ENCODE results near the gene THSD4.

DNA sequence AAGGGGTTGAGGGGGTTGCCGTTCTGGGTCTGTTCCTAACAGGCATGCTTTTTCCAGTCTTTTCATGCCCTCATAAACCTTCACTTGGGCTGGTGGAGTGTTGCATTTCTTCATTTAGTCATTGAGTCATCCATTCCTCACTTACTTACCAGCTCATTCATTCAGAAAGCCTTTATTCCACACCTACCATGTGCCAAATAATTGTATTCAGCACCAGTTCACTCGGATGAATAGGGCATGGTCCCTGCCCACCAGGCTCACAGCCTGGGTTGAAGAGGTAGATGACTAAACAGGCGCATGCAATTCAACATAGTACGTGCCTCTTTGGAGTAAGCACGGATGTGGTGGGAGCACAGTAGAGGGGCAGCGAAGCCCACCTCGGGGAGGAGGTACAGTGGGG, 35.1 kb upstream of the THSD4 start:
- no peak for TF ChIP-seq RAD21 (IDR thresholded peaks at IDR 0.05 in 1 of 2, conservative IDR thresholded peaks at IDR 0.05 in 1 of 2; ENCODE audit: low read depth in 2 of 2, low read length in 2 of 2)
- TF ChIP-seq YY1 (IDR thresholded peaks at IDR 0.05; ENCODE audit: low read depth, low read length), result no peak
- no peak for TF ChIP-seq EP300 (IDR thresholded peaks at IDR 0.05; ENCODE audit: borderline replicate concordance in 1 of 2, low read depth in 2 of 2, low read length in 2 of 2)
- TF ChIP-seq SUZ12 (IDR thresholded peaks at IDR 0.05; ENCODE audit: low read length), result no peak
- TF ChIP-seq, protein P1, sequence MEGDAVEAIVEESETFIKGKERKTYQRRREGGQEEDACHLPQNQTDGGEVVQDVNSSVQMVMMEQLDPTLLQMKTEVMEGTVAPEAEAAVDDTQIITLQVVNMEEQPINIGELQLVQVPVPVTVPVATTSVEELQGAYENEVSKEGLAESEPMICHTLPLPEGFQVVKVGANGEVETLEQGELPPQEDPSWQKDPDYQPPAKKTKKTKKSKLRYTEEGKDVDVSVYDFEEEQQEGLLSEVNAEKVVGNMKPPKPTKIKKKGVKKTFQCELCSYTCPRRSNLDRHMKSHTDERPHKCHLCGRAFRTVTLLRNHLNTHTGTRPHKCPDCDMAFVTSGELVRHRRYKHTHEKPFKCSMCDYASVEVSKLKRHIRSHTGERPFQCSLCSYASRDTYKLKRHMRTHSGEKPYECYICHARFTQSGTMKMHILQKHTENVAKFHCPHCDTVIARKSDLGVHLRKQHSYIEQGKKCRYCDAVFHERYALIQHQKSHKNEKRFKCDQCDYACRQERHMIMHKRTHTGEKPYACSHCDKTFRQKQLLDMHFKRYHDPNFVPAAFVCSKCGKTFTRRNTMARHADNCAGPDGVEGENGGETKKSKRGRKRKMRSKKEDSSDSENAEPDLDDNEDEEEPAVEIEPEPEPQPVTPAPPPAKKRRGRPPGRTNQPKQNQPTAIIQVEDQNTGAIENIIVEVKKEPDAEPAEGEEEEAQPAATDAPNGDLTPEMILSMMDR (IDR thresholded peaks at IDR 0.05; ENCODE audit: control extremely low read depth in 1 of 3, insufficient read depth in 1 of 3, low read depth in 1 of 3, low read length in 3 of 3), result no peak

Measured in H1 (cell line).